Dermis microvascular lymphatic vessel endothelial cell (primary cell): ENCODE results near the gene ATP9B. TPM values are rescaled to one million over a fixed set of nuclear protein-coding genes. Genes with fewer than 3 reads are reported as not detected.
"Not testable (repeated sequence)": the region's sequence is repeated elsewhere in the genome, so short reads cannot be mapped to it uniquely, and the experiment has no call there.

ENCODE experiments used
- DNase-seq, 2 donors: peaks; one replicate each; pipeline versions ENCODE4 v3.0.0 to v3.0.0-alpha.2; 2010; ENCODE audit warnings: low read depth in 2 of 2
- total RNA-seq: library from RNA; depleted of rRNA; stranded (reverse); fragments of >200 nt; gene quantifications from 2 replicates; pipeline ENCODE4 v1.2.1, GENCODE V29; 2014

Gene ATP9B
- total RNA-seq, 1 donor from 2014 or later: 18.9 TPM

DNA sequence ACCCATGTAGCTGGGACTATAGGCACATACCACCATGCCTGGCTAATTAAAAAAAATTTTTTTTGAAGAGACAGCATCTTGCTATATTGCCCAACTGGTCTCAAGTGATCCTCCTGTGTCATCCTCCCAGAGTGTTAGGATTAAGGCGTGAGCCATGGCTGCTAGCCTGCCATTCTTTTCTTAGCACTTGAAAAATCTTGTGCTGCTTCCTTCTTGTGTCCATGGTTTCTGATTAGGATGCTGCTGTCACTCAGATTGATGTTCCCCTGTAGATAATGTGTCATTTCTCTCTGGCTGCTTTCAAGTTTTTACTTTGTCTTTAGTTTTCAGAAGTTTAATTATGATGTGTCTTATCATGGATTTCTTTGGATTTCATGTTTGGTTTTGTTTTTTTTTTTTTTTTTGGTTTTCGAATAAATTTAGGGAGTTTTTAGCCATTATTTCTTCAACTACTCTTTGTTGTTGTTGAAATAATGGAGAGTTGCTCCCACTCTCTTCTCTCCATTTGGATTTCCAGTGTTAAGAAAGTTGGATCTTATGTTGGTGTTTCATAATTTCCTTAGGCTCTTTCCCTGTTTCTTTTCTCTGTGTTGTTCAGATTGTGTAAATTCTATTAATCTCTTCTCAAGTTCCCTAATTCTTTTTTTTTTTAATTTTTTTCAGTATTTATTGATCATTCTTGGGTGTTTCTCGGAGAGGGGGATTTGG is 2.5 kb downstream of the ATP9B start:
- no peak for DNase-seq

DNA sequence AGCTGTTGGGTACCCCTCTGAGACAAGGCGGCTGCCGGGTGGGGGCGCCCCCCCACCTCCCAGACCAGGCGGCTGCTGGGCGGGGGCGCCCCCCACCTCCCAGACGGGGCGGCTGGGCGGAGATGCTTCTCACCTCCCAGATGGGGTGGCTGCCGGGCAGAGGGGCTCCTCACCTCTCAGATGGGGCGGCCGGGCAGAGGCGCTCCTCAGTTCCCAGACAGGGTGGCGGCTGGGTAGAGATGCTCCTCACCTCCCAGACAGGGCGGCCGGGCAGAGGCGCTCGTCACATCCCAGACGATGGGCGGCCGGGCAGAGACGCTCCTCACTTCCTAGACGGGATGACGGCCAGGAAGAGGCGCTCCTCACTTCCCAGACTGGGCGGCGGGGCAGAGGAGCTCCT is 3.5 kb downstream of the ATP9B start:
- not testable (repeated sequence) for DNase-seq

DNA sequence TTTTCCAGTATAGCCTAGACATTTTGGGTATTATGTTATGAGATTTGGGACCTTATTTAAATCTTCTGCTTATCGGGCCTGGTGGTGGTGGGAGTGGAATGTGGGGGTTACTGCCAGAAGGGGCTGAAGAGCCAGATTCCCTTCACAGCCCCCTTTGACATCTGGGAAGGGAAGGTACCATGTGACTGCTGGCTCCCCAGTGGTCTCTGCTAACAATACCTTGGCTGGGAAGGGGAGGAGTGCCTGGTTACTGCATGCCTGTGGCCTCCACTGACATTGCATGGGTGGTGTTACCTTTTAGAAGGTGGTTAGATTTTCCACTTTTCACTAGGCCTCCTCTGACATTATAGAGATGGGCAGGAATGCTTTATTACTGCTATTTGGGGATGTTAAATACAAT is 8.0 kb downstream of the ATP9B start:
- no peak for DNase-seq

DNA sequence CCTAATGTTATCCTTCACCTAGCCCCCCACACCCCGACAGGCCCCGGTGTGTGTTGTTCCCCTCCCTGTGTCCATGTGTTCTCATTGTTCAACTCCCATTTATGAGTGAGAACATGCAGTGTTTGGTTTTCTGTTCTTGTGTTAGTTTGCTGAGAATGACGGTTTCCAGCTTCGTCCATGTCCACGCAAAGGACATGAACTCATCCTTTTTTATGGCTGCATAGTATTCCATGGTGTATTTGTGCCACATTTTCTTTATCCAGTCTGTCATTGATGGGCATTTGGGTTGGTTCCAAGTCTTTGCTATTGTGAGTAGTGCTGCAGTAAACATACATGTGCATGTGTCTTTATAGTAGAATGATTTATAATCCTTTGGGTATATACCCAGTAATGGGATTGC is 9.6 kb downstream of the ATP9B start:
- DNase-seq: not testable (repeated sequence)

DNA sequence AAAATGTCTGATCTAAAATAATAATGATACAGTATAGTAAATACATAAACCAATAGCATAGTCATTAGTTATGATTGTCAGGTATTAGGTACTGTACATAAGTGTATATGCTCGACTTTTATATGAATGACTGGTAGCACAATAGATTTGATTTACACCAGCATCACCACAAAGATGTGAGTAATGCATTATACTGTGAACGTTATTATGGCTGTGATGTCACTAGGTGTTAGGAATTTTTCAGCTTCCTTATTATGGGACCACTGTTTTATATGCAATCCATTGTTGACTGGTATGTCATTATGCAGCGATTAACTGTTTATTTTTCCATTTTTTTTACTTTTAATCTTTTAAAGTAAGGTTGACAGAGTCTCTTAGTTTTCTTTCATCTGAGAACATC is 23.7 kb downstream of the ATP9B start:
- DNase-seq: no peak

DNA sequence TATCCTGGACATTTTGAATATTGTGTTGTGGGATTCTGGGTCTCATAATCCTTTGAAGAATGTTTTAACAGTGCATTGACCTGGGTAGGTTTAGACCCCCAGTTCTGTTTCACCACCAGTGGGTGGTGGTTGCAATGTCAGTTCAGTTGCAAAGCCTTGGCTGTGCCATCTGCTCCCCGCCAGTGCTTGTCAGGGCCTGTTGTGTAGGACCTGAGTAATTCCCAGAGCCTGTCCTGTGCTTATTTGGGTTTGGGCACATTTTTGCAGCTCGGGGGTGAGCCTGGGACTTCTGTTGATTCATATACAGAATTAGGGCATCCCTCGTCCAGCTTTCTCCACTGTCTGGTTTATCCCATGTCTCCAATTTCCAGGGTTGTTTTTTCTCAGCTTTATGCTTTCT is 24.8 kb downstream of the ATP9B start:
- DNase-seq: no peak

DNA sequence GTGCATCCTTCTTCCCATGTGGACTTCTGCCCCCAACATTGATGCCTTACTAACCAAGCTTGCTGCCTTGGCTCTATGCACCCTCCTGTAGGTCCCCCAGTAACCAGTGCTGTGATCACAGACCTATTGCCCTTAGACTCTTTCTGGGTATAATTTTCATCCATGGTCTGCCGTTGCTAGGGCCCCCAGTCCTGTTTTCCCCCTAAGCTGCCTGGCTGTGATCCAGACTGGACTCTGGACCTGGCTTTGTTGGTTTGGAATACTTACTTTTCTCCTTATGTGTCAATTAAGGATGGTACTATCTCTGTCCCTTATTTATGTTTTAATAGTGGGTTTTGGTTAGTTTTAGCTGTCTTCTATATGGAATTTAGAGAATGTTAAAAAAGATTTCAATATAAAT is 26.0 kb downstream of the ATP9B start:
- DNase-seq: no peak

DNA sequence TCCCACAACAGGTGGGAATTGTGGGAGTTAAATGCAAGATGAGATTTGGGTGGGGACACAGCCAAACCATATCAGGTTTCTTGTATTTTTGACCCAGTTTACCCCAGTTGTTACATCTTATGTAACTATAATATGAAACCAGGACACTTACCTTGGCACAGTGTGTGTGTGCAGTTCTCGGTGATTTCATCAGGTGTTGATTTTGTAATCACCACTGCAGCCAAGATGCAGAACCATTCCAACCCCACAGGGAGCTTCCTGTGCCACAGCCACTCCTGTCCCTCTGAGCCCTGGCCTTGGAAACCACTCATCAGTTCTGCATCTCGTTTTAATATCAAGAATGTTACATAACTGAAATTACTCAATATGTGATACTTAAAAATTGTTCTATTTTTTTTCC is 31.8 kb downstream of the ATP9B start:
- DNase-seq: no peak

DNA sequence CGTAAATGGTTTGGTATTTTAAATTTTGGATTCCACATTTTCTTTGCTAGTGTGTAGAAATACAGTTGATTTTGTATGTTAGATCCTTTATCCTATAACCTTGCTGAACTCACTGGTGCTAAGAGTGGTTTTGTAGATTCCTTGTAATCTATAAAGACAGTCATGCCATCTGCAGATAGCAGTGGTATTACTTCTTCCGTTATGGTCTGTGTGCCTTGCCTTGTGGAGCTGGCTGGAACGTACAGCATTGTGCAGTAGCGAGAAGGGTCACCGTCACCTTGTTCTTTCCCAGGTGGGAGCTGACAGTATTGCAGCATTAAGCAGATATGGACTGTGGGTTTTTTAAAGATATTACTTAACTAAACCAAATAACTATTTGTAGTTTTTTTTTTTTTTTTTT is 33.7 kb downstream of the ATP9B start:
- no peak for DNase-seq

DNA sequence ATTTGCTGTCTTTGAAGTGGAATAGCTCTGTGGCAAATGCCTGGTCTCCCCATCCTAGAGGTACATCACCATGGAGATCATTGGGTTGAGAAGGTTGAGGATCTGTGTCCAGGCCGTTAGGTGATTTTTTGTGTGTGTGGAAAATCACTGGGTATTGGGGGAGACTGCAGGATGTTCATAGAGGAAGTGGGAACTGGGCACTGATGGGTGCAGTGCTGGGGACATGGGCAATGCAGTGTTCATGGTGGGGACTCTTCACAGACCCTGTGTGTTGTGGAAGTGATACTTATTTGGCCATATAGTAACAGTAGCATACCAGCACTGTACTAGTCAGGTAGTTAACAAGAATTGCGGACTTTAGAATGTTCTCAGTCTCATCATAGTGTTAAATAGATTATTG is 34.9 kb downstream of the ATP9B start:
- DNase-seq: no peak

DNA sequence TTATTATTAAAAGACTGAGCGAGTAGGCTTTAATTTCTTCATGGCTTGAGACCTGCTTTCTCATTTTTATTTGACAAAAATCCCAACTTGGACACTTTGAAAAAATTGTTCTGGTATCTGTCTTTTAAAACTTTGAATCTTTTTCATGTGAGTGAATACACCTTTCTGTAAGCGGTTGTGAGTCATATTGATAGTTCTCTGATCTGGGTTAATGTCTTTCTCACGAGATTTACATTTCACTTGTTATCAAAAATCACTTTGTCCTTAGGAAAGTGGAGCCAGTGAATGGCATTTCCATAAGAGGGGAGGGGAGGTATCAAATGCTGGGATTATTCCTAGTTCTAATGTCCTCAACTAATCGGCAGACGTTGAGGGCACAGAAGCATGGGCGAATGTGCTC is 36.3 kb downstream of the ATP9B start:
- DNase-seq: no peak

DNA sequence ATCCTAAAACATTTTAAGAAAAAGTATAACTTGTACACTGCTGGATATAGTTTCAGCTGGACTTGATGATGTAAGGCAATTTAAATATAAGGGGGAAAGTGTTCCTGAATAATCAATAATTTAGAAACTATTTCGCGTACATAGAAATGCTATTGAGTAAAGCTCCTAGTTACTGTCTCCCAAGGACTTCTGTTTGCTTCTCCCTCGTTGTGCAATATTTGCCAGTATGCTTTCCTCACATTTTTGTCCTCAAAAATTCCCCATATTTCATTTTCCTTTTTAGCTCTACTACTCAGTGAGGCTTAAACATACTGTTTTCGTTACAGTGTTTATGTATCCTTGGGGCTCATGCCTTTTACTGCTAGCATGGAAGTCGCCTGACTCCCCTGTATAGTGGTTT is 36.9 kb downstream of the ATP9B start:
- no peak for DNase-seq

DNA sequence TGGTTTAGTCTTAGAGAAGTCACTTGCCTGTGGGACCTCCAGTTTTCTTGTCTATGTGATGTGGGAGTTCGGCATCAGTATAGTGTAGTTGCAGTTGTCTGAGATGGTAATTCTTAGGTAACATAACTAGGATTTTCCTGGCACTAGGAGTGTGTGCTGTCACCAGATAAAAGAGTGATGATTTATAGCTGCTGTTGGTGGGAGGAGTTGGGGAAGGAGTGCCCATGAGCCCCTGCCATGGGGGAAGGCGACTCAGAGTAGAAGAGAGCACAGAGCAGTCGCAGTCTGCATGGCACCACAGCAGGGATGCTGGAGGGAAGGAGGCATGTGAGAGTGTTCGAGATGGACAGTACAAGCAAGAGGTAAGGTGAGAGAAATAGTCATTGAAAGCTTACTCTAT is 38.7 kb downstream of the ATP9B start:
- no peak for DNase-seq

DNA sequence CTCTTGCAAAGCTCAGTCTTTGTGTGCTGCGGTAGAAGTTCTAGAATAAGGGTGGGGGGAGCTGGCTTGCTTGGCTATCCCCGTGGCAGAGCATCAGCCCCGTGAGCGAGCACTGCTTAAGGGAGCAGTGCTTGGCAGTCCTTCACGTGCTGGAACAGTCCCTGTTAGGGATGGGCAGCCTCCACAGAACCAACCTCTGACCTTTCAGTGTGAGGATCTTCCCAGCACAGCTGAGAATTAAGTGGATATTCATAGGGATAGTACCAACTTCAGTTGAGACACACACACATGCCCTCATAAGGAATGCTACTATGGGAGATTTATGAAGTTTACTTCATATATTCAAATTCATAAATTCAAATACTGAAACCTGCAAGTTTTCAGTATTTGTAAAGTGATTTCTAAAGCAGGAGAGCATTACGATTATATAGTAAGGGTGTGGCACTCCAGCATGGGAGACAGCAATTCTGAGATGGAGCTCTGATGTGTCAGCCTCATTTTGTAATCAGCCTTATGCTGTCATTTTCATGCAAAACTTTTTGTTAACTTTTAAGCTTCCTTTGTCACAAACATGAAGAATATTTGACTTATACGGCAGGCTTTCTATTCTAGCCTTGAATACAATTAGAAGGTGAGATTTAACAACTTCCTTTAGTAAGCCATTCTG is 39.5 kb downstream of the ATP9B start:
- DNase-seq: no peak

DNA sequence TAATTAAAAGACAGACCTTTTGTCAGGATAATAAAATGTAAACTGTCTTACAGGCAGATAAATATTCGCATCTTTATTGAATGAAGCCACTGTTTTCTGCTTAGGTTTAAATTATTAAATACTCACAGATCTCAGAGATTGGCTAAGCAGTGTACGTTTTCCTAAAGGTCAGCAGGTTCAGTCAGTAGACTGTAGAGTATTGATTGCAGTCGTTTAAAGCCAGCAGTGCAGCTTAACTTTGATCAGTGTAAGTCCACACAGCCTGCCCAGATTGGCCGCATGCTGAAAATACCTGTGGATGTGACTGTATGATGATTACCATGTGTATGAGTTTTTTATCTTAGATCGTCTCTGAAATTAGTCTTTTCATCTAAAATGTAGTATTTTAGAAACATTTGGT is 42.3 kb downstream of the ATP9B start:
- no peak for DNase-seq

DNA sequence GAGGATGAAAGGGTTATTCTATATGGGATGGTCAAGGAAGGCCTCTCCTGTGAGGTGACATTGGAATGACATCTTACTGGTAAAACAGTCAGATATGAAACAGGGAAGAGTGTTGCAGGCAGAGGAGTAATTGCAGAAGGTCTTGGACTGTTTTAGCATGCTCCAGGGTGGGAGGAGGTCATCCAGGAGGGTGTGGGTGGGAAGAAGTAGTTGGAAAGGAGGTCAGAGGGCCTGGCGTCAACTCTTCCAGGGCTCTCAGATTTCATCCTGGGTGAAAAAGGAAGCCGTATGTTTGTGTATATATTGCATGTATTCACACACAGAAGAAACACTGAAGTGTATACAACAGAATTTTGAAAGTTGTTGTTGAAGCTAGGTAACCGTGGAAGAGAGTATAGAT is 48.2 kb downstream of the ATP9B start:
- no peak for DNase-seq

DNA sequence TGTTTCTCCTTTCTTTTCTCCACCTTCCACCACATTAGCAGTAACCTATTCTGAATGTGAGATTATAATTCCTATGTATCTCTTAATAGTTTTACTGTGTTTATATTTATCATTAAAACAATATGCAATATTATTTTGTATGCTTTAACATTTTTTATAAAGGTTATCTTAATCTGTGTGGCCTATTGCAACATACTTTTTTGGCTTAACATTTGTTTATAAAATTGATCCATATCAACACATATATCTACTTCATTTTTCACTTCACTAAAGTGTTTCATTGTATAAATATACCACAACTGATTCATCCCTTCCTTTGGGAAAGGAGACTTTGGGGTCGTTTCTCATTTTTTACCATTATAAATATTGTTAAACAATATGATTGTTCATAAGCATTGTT is 48.6 kb downstream of the ATP9B start:
- DNase-seq: peak in 1 of 2 donors; percentile 18

DNA sequence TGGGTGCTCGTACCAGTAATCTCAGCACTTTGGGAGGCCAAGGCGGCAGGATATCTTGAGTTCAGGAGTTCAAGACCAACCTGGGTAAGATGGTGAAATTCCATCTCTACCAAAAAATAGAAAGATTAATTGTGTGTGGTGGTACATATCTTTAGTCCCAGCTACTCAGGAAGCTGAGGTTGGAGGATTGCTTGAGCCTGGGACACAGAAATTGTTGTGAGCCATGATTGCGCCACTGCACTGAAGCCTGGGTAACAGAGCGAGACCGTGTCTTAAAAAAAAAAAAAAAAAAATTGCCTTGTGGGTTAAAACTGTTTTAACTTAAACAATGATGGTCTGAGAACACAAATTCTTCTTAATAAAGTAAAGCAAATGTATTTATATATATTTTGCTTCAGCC is 49.6 kb downstream of the ATP9B start:
- DNase-seq: no peak

DNA sequence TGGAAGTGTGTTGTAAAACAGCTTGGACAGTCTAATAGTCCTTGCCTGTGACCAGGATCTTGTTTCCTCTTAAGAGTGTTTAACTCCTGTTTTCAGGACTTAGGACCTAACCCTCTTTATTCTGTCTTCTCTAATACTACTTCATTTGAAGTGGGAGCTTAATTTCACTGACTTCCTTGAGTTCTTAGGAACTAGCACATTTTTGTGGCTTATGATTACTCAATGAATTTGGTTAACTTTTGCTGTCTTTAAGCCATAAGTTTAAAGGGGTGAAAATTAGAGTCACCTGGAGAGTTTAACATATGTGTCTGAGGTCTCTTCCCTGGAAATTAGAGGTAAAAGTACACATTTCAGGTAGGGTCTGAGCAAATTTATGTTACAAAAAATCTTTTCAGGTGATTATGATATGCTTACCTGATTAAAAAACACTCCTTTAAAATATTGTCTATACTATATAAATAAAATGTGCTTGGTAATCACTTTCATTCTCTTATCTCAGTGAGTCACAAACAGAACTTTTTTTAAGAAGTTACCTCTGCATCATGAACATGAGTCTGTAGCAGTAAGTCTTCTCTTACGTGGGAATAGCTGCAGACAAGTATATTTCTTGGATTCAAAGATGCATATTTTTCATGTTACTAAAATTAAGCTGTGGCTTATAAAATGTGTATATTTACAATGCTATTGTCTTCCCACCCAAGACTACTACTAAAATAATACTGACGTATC is 52.7 kb downstream of the ATP9B start:
- no peak for DNase-seq

DNA sequence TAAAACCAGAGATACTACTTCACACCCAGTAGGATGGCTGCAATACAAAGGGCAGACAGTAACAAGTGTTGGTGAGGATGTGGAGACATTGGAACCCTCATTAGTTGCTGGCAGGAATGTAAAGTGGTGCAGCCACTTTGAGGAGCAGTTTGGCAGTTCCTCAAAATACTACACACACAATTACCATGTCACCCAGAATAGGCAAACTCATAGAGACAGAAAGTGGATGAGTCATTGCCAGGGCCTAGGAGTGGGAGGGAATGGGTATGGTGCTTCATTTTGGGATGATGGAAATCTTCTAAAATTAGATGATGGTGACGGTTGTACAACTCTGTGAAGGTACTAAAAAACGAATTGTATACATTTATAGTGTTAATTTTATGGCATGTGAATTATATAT is 54.8 kb downstream of the ATP9B start:
- no peak for DNase-seq

DNA sequence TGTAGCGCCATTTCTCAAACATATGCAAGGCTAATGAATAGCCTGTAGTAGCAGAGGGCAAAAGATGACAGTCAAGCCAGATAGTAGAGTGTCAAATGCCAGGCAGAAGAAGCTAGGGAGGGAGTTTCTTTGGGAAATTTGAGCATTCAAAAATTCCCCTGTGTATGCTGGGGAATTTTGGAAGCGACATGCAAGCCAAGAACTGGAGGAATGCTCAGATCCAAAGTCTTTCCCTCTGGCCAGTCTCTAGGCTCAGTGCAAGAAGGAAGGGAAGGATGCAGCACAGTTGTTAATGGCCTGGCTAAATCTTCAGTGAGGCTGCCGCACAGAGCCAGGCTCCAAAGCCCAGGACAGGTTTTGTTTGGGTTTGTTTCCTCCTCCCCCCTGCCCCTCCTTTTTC is 59.9 kb downstream of the ATP9B start:
- no peak for DNase-seq

DNA sequence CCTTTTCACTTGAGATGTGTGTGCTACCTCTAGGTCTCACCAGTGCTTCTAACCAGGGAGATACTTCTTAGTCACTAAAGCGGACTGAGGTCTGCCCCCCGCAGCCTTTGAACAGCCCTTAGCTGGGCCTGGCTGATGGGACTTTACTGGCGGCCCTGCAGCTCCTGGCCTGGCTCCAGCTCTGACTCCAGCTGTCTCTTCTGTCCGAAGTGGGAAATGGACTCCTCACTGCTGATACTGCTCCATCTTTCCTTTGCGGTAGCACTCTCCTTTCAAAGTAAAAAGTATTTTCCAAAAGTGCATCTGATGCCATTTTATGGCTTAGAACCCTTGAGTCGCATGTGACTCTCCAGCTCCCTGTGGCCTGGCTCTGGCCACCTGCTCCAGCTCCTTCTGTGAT is 64.5 kb downstream of the ATP9B start:
- DNase-seq: no peak

DNA sequence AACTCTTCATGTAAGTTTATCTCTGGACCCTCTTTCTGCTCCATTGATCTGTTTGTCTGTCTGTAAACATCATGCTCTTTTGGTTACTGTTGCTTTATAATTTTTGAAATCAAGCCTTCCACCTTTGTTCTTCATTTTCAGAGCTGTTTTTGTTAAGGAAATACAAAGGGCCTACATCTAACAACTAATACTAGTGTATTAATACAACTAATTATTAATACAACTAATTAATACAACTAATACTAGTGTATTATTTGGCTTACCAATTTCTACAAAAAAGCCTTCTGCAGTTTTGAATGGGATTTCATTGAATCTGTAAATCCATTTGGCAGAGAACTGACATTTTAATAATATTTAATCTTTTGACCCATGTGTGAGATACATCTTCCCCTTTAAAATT is 66.7 kb downstream of the ATP9B start:
- DNase-seq: no peak
